HepG2 (cell line): ENCODE data around the gene MAP3K8. TPM values are rescaled to one million over a fixed set of nuclear protein-coding genes. Genes with fewer than 3 reads are reported as not detected.
A peak's percentile ranks its signal among the peaks of the same experiment; 100 is the strongest.

Source experiments
- FOXK2 ChIP-seq: fragments of 450-650 bp; IDR thresholded peaks from 2 replicates; pipeline ENCODE4 v1.6.1; 2016
- GTF3A ChIP-seq: sonication (generic); formaldehyde crosslinking; conservative IDR thresholded peaks from 2 replicates; pipeline ENCODE4 v1.4.0; 2020; ENCODE audit warnings: mild to moderate bottlenecking, missing genetic modification reagents
- IKZF1 ChIP-seq: fragments of 450-650 bp; IDR thresholded peaks from 2 replicates; pipeline ENCODE4 v1.7.1; 2016
- MXI1 ChIP-seq: IDR thresholded peaks from 3 replicates; pipeline ENCODE4 v1.6.1; 2012; ENCODE audit warnings: low read depth, low read length, inconsistent platforms, borderline replicate concordance
- NR2C2 ChIP-seq: sonication (generic); formaldehyde crosslinking; IDR thresholded peaks from 2 replicates; pipeline ENCODE4 v1.4.0; 2020; ENCODE audit warnings: missing genetic modification reagents, mild to moderate bottlenecking, moderate library complexity, borderline replicate concordance
- PRMT3 ChIP-seq: sonication (generic); formaldehyde crosslinking; IDR thresholded peaks from 2 replicates; pipeline ENCODE4 v1.8.1; 2022; ENCODE audit warnings: low read depth, mild to moderate bottlenecking, moderate library complexity, missing genetic modification reagents, borderline replicate concordance
- RAD51 ChIP-seq: fragments of 450-650 bp; IDR thresholded peaks from 2 replicates; pipeline ENCODE4 v1.6.1; 2016; ENCODE audit warnings: borderline replicate concordance
- RCOR2 ChIP-seq: IDR thresholded peaks from 2 replicates; pipeline ENCODE4 v1.6.1; 2016; ENCODE audit warnings: missing biosample characterization, missing genetic modification reagents
- SPEN ChIP-seq: sonication (generic); formaldehyde crosslinking; IDR thresholded peaks from 2 replicates; pipeline ENCODE4 v1.5.1; 2020; ENCODE audit warnings: low read depth, mild to moderate bottlenecking, missing genetic modification reagents
- YEATS2 ChIP-seq: sonication (generic); formaldehyde crosslinking; IDR thresholded peaks from 2 replicates; pipeline ENCODE4 v1.4.0; 2020; ENCODE audit warnings: missing genetic modification reagents, borderline replicate concordance
- ZBTB1 ChIP-seq: sonication (generic); formaldehyde crosslinking; IDR thresholded peaks from 2 replicates; pipeline ENCODE4 v1.4.0; 2020; ENCODE audit warnings: missing genetic modification reagents, borderline replicate concordance
- ZBTB37 ChIP-seq: sonication (generic); formaldehyde crosslinking; IDR thresholded peaks from 2 replicates; pipeline ENCODE4 v1.4.0; 2020; ENCODE audit warnings: mild to moderate bottlenecking, missing genetic modification reagents
- ZBTB46 ChIP-seq: sonication (generic); formaldehyde crosslinking; IDR thresholded peaks from 2 replicates; pipeline ENCODE4 v1.4.0; 2020; ENCODE audit warnings: mild to moderate bottlenecking, missing genetic modification reagents, borderline replicate concordance
- ZNF12 ChIP-seq: sonication (generic); formaldehyde crosslinking; IDR thresholded peaks from 2 replicates; pipeline ENCODE4 v1.5.0; 2020; ENCODE audit warnings: missing genetic modification reagents
- ZNF234 ChIP-seq: sonication (generic); formaldehyde crosslinking; conservative IDR thresholded peaks from 2 replicates; pipeline ENCODE4 v1.5.1; 2020; ENCODE audit warnings: mild to moderate bottlenecking, missing genetic modification reagents
- ZNF350 ChIP-seq: sonication (generic); formaldehyde crosslinking; IDR thresholded peaks from 2 replicates; pipeline ENCODE4 v1.4.0; 2020; ENCODE audit warnings: mild to moderate bottlenecking, low read depth, missing genetic modification reagents, borderline replicate concordance
- ZNF446 ChIP-seq: sonication (generic); formaldehyde crosslinking; IDR thresholded peaks from 2 replicates; pipeline ENCODE4 v1.5.0; 2020; ENCODE audit warnings: mild to moderate bottlenecking, missing genetic modification reagents
- ZNF547 ChIP-seq: sonication (generic); formaldehyde crosslinking; IDR thresholded peaks from 2 replicates; pipeline ENCODE4 v1.5.1; 2020; ENCODE audit warnings: mild to moderate bottlenecking, missing genetic modification reagents
- ZNF577 ChIP-seq: sonication (generic); formaldehyde crosslinking; IDR thresholded peaks from 2 replicates; pipeline ENCODE4 v1.4.0; 2020; ENCODE audit warnings: mild to moderate bottlenecking, low read depth, missing genetic modification reagents, borderline replicate concordance
- ZNF616 ChIP-seq: sonication (generic); formaldehyde crosslinking; IDR thresholded peaks from 2 replicates; pipeline ENCODE4 v1.5.0; 2020; ENCODE audit warnings: low read depth, mild to moderate bottlenecking, missing genetic modification reagents
- ZNF652 ChIP-seq: IDR thresholded peaks from 2 replicates; pipeline ENCODE4 v1.6.1; 2016; ENCODE audit warnings: low read depth, borderline replicate concordance
- ZNF7 ChIP-seq: IDR thresholded peaks from 2 replicates; pipeline ENCODE4 v1.6.1; 2016; ENCODE audit warnings: missing biosample characterization, missing genetic modification reagents
- ZNF773 ChIP-seq: sonication (generic); formaldehyde crosslinking; IDR thresholded peaks from 2 replicates; pipeline ENCODE4 v1.4.0; 2020; ENCODE audit warnings: missing genetic modification reagents, borderline replicate concordance
- ZSCAN21 ChIP-seq: sonication (generic); formaldehyde crosslinking; IDR thresholded peaks from 2 replicates; pipeline ENCODE4 v1.8.0; 2022; ENCODE audit warnings: mild to moderate bottlenecking, missing genetic modification reagents, moderate library complexity, borderline replicate concordance
- ZSCAN29 ChIP-seq: sonication (generic); formaldehyde crosslinking; conservative IDR thresholded peaks from 2 replicates; pipeline ENCODE4 v1.4.0; 2020; ENCODE audit warnings: mild to moderate bottlenecking, missing genetic modification reagents
- polyA plus RNA-seq, 8 experiments: library from polyadenylated mRNA; depleted of rRNA in 3 of 8; stranded (reverse) in 7 of 8; unstranded in 1 of 8; fragments of >200 nt; fragmentation: Illumina TruSeq in 4 of 8; extraction: Trizol in 4 of 8; gene quantifications; 2 replicates each; pipeline versions ENCODE4 v1.2.1 to v1.2.3, GENCODE V29; 2011 to 2016; ENCODE audit warnings: low read depth in 4 of 8, missing spikeins in 1 of 8, mixed read lengths in 1 of 8; ENCODE audit not compliant: insufficient read depth in 1 of 8
- total RNA-seq, 5 experiments: library from RNA; depleted of rRNA; stranded (reverse); fragments of >200 nt; fragmentation: Illumina TruSeq; extraction: Trizol; gene quantifications; 2 replicates each; pipeline ENCODE4 v1.2.3, GENCODE V29; 2016; ENCODE audit warnings: low read depth in 1 of 5
- TF ChIP-seq, protein P1 (sequence below): sonication (generic); formaldehyde crosslinking; IDR thresholded peaks from 2 replicates; pipeline ENCODE4 v1.5.1; 2020; ENCODE audit warnings: missing genetic modification reagents, mild to moderate bottlenecking, borderline replicate concordance
- TF ChIP-seq, protein P2 (sequence below): sonication (generic); formaldehyde crosslinking; IDR thresholded peaks from 2 replicates; pipeline ENCODE4 v1.8.0; 2022; ENCODE audit warnings: low read depth, missing genetic modification reagents

MAP3K8 gene
- total and polyA plus RNA-seq, 2 of the 13 experiments (the other 11 are each of a cell fraction or from before 2014, with no cell fraction given) = 19.3 to 37.9 TPM

GRCh38 chr10:30438021-30438850 lies 4.3 kb downstream of the MAP3K8 start (continued):
- TF ChIP-seq, protein P1, sequence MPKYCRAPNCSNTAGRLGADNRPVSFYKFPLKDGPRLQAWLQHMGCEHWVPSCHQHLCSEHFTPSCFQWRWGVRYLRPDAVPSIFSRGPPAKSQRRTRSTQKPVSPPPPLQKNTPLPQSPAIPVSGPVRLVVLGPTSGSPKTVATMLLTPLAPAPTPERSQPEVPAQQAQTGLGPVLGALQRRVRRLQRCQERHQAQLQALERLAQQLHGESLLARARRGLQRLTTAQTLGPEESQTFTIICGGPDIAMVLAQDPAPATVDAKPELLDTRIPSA (CRISPR knock-in tag) = no peak
- TF ChIP-seq MXI1 (no peak), ZNF446 (no peak), ZNF7 (no peak), NR2C2 (no peak), GTF3A (CRISPR knock-in tag) (no peak), ZNF577 (CRISPR knock-in tag) (no peak), ZBTB46 (no peak), ZSCAN21 (CRISPR knock-in tag) (no peak), ZNF547 (CRISPR knock-in tag) (no peak), ZNF350 (CRISPR knock-in tag) (no peak), ZSCAN29 (CRISPR knock-in tag) (no peak), ZNF773 (CRISPR knock-in tag) (no peak), PRMT3 (CRISPR knock-in tag) (no peak), RAD51 (no peak), ZNF12 (CRISPR knock-in tag) (no peak), ZNF616 (CRISPR knock-in tag) (no peak), ZBTB1 (no peak), ZNF652 (CRISPR knock-in tag) (no peak), IKZF1 (no peak), ZNF234 (CRISPR knock-in tag) (no peak), FOXK2 (peak; percentile 55; the same call in 1 of the 2 replicates), SPEN (CRISPR knock-in tag) (no peak), YEATS2 (CRISPR knock-in tag) (no peak), RCOR2 (CRISPR knock-in tag) (no peak), ZBTB37 (CRISPR knock-in tag) (no peak)
- TF ChIP-seq, protein P2, sequence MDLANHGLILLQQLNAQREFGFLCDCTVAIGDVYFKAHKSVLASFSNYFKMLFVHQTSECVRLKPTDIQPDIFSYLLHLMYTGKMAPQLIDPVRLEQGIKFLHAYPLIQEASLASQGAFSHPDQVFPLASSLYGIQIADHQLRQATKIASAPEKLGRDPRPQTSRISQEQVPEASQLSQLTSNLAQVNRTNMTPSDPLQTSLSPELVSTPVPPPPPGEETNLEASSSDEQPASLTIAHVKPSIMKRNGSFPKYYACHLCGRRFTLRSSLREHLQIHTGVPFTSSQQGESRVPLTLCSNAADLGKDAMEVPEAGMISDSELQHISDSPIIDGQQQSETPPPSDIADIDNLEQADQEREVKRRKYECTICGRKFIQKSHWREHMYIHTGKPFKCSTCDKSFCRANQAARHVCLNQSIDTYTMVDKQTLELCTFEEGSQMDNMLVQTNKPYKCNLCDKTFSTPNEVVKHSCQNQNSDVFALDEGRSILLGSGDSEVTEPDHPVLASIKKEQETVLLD (CRISPR knock-in tag) = no peak
